ENCODE measurements around the gene THSD4.
"Not testable (repeated sequence)": the region's sequence is repeated elsewhere in the genome, so short reads cannot be mapped to it uniquely, and the experiment has no call there.

Gene THSD4

DNA sequence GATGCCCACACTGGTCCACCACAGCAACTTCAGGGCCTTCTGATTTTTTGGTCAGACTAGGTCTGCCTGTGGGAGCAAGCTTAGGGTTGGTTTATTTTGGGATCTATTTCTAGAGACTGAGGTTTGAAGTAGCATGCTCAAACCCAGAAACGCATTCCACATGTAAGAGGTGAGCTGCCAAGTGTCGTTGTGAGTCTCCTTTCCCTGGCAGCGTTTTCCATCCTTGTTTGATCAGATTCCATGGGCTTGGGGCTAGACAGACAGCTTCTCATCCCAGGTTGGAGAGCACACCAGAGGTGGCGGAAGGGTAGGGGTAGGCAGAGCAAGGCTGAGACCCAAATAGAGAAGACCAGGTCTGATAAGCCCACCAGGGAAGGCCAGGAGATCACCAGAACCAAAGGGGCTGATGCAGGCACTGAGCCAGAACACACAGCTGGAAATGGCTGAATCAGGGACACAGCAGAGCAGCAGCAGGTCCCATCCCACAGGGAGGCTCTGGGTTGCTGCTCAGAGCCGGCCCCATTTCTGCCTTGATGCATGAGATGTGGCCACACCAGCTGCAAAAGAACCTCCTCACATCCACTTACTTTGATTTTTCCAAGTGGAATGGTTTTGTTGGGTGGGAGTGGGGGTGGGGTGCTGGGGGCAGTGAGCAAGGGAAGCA, 186.8 kb downstream of the THSD4 start:
- DNase-seq = no peak

DNA sequence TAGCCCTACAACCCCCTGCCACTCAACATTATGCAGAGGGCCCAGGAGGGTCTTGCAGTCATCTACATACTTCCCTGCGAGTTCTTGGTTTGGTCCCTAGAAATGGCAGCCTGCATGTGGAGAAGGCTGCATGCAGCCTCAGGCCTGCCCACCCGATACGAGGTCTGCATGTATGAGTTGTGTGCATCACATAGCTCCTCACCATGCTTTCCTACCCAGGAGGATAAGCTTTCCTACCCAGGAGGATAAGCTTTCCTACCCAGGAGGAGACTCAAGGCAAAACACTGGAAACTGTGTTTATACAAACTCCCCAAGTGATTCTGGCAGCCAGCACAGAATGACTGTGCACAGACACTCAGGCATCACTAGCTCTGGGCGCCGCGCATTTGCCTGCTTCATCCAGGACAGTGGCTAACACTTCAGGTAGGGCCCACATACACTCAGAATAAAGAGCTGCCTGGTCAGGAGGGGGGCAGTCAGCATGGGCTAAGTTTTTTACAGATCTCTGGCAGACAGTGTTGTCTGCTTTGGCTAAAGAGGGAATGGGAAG, 187.7 kb downstream of the THSD4 start:
- no peak for DNase-seq

DNA sequence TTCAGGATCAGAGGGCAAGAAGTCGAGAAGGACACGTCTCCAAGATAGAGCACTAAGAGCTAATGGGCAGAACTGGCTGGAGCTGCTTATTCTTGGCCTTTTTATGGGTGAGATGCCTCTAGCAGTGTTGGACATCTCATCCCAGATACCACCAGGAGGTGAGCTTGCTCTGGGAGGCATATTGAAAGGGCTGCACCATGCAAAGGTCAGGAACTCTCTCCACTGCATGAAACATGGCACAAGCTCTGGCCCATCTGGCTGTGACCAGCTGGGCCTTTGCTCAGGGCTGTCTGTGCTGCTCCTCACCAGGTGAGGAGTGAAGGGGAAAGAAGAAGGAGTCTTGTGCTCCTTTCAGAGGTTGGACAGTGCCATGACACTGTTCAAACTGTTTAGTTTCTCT, 188.7 kb downstream of the THSD4 start:
- DNase-seq = no peak

DNA sequence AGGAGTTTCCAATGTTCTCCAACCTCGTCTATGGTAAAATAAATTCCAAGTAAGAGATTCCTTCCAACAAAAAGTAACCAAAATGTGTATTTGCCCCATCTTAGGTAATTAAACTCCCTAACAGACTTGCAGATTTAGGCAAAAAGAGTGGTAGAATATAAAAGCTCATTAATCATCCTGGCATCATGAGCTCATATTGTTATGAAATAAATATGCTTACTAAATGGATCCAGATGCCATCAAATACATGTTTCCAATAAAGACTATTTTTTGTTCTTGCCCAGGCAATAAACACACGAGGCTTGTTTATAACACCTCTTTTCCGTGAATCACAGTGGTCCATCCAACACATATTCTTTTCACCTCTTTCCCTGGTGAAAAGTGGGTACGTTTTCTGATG, 189.4 kb downstream of the THSD4 start:
- DNase-seq = no peak

DNA sequence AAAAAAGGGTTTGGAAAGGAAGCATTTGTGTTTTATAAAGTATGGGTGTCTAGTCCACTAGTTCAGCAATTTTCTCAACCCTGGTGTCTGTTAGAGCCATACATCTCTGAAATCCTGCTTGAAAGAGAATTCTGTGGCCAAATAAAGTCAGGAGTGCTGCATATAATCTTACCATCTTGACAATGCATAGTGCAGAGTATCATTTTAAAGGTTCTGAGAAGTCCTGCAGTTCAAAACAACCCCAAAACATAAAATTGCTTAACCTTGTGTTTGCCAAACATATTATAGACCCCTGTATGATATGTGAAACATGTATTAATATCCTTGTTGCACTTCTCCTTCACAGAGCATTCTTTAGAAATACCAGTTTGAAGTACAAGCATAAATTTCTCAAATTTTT, 191.3 kb downstream of the THSD4 start:
- no peak for DNase-seq

DNA sequence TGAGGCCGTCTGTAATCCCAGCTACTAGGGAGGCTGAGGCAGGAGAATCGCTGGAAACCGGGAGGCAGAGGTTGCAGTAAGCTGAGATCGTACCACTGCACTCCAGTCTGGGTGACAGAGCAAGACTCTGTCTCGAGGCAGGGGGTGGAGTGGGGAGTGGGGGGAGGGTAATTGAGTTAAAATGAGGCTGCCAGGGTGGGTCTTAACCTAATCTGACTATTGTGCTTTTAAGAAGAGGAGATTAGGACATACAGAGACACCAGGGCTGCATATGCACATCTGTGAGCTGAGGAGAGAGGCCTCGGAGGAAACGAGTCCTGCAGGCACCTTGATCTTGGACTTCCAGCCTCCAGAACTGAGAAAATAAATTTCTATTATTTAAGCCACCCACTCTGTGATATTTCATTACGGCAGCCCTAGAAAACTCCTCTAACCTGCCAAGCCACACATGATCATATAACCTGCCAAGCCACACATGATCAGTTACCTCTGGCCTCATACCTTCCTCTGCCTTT, 197.0 kb downstream of the THSD4 start:
- no peak for DNase-seq

DNA sequence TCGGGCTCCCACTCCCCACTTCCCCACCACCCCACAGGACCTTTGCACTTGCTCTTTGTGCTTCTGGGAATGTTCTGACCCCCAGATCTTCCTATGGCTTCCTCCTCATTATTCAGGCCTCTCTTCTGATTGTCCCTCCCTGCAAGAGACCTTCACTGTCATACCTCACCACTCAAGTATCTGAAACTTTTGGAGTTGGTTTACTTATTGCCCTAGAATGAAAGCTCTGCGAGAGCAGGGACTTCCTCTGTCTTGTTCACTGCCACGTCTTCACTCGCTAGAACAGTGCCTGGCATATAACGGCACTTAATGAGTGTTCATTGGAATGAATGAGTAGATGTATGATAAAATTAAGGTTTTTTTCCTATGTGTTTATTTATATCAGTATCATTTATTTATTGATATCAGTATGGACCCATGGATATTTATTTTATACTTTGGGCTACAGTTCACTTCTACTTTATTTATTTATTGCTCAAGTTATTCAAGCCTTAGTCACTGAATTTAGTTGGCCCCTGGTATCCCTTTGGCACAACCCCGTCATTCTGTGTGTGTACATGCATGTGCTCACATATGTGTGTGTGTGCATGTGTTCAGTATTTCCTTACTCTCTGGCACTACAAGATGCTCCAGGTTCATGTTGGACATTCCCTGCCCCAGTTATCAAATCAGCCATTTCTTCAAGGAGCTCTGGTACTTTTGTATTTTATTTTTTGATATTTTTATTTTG, 197.6 kb downstream of the THSD4 start:
- no peak for DNase-seq

DNA sequence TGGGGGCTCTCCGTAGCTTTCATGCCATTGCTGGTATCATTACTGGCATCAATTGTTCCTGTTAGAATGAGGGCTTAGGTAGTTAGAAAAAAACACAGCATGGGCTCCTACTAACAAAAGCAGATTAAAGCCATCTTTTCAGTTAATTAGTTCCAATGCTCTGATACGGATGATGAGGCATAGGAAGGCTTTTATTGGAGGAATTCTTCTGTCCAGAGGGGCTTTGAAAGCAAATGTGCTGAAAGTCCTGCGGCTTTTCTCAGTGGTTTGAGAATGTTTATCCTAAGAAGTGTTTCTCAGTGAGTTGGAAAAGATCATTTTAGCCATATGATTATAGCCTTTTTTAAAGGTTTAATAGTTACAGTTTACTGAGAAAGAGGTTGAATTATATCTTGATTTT, 198.5 kb downstream of the THSD4 start:
- no peak for DNase-seq

DNA sequence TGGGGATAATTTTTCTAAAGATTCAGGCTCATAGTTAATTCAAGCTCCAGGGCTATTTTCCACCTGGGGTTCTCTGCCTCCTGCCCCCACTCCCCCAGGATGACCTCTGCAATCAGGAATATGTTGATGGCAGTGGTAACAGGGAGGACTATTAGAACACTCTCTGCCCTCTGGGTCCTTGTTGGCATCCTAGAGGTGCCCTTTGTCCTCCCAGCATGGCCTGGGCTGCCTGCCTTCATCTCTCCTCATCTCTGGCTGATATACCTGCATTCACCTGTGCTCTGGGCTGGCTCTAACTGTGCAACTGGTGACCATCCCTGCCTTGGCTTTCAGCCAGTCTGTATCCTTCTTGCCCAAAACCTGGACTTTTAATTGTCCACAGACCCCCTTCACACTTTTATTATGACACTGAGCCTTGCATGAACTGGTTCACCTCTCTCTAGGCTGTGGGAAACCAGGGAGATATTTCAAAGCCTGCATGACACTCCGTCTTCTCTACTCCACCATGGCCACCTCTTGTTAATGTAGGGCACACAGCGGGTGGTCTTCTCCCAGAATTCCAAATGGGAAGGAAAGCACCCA, 199.8 kb downstream of the THSD4 start:
- DNase-seq = no peak

DNA sequence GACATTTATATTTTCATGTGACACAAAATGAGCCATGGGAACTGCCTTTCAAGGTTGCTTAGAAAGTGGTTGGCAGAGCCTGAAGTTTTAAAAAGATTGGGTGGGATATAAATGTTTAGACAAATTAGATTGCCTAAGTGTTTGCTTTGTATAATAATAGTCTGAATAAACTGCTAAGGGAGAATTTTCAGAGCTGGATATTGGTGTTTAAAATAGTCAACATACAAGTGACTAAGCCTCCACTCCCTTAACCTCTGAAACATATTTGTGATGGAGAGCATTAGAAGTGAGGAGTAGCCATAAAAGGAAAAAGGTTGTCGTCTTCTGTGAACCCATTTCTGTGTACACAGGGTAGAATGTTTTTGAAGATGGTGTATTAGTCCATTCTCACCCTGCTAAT, 201.6 kb downstream of the THSD4 start:
- no peak for DNase-seq

DNA sequence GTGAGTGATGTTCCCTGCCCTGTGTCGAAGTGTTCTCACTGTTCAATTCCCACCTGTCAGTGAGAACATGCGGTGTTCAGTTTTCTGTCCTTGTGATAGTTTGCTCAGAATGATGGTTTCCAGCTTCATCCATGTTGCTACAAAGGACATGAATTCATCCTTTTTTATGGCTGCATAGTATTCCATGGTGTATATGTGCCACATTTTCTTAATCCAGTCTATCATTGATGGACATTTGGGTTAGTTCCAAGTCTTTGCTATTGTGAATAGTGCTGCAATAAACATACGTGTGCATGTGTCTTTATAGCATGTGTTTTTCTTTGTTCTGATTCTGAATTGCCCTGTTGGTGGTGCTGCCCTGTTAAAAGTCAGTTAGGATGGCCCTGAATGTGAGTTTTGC, 204.2 kb downstream of the THSD4 start:
- not testable (repeated sequence) for DNase-seq

DNA sequence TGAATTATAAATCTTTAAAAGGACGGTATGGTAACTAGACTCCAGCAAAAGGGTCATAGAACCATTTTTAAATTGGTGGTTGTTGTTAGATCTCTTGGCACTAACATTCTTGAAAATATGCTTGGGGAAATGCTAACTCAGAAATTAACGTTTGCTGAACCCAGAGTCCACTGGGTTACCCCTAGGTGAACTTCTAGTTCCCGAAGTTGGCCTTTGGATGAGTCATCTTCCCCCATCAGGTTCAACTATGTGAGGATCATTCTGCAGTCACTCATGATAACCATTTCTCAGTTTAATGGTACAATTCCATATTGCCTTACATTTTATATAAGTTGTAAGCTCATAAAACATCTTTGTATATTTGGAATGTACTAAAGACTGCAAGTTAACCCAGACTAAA, 204.7 kb downstream of the THSD4 start:
- no peak for DNase-seq

DNA sequence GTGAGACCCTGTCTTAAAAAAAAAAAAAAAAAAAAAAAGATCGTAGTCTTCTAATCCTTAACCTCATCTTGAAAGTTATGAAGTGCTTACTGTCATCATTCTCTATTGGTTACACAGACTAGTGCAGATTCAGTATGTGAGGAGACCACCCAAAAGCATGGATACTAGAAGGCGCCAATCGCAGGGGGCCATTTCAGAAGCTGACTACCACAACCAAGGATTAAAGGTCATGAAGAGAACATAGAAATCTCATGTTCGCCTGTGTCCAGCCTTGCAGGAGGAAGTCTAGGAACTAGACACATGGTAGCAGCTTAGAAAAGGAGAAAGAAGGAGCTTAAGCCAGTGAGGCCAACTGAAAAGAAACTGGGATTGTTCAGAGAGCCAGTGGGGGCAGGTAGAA, 207.8 kb downstream of the THSD4 start:
- DNase-seq = no peak

DNA sequence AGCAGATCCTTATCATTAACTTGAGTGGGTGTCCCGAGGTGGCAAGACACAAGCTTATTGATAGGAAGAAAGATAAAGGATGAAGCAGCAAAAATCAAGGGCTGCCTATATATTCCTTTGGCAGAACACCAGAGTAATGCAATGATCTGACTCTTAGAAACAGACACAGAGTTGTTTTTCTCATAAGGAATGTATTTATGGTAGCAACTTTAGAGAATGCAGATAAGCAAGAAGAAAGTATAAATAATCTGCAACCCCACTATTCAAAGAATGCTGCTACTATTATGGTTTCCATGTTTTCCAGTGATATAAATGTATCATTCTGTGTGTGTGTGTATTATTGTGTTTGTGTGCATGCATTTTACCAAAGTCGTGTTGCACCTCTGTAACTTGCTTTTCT, 208.3 kb downstream of the THSD4 start:
- no peak for DNase-seq

DNA sequence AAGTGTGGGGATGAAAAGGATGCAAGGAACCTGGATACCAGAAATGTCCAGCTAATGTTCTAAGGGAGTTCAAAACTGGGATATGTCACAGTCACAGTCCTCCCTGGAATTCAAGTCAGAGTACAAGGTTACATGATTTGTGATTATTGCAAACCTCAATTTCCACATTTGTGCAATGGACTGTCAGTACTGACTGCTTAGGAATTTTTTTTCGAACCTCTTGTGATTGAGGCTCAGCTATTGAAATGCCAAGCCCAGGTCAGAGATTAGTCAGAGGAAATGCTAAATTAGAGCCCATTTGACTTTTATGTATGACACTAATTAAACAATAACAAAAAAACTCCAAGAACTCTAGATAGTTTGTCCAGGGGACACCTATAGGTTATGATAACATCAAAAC, 210.2 kb downstream of the THSD4 start:
- no peak for DNase-seq

DNA sequence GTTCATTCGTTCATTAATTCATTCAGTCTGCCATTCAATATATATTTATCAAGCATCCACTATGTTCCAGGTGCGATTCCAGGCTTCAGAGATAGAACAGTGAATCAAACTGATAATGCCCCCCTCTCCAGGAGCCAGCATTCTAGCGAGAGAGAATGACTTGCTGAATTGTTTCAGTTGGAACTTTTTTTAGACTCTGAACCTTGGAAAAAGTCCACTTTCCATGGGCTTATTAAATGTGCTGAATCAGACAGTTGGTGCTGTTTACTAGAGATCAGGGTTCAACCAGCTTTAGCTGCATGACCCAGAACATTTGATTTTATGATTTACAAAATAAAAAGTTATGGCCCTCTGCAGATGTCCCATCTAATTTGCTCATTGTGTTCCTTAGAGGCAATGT, 213.2 kb downstream of the THSD4 start:
- no peak for DNase-seq

DNA sequence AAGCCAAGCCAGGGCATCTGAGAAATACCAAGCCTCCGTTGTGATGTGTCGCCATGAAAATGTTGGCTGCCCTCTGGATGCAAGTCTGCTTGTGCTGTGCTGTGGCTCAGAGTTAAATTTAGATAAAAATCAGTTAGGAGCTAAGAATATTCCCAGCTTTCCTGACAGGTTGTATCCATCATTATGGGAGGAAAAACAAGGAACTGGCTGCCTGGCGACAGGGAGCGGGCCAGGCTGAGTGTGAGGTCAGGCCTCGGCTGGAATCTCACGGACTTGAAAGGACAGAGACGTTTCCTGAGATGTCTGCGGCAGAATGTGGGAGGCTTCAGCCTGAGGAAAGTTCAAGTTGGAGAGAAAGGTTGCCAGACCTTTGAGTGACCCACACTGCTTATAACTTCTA, 213.8 kb downstream of the THSD4 start:
- DNase-seq = no peak

DNA sequence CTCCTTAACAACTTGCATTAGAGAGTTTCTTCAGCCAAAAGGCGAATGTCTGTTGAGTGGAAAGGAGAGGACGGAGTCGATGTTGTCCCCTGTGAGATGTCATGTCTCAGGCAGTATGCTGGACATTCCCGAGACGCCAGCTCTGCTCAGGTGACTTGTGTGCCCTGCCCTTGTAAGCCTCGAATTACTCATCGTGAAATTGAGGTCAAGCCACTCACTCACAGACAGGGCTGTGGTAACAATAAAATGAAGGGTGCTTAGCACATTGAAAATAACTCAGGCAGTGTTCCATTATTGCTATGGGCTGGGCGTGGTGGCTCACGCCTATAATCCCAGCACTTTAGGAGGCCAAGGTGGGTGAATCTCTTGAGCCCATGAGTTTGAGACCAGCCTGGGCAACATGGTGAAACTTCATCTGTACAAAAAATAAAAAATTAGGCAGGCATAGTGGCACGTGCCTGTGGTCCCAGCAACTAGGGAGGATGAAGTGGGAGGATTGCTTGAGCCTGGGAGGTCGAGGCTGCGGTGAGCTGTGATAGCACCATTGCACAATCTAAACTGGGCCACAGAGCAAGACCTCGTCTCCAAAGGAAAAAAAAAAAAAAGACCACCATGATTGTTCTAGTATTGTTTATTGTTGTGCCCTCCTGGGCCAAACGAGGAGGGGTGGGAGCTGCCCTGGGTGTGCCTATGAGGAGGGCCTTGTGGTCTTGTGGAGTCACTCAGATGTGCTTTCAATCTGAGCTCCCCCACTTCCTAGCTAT, 214.4 kb downstream of the THSD4 start:
- DNase-seq = no peak

DNA sequence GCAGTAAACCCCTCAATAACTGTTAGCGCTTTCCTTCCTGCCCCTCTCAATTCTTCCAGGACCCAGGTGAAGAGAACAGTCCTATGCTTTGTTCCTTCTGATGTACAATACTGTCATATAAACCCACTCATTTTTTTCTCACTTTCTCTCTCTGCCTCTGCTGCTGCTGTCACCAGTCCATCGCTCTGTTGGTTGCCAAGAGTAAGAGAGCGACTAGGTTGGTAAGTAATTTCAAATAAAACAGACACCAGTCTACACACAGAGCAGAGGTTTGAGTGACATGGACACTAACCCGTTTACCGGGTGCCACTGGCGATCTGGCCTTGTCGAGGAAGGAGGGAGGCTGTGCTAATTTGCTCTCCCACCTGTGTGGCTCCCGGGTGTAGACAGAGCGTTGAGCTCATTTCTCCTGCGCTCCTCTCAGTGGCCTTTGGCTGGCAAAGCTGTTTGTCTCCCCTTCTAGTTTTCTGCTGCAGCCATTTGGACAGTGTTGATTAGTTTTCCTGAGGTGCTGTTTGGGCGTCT, 215.4 kb downstream of the THSD4 start:
- DNase-seq = no peak

DNA sequence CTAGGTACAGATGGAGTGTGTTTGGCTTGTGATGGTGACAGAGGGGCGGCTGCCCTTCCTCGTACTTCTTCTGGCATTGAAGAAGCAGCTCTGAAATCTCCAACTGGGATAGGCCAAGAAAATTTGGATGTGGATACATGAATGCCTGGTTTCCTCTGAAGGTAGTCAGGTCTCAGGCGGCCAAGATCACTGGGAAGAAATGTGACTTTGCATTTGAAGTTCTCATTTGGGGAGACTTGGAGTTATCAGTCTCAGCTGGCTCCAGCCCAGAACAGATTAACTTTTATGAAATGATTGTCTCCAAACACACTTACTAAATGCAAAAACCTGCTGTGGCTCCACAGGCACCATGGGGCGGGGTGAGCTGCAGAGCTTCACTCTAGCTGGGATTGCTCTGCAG, 215.9 kb downstream of the THSD4 start:
- no peak for DNase-seq

DNA sequence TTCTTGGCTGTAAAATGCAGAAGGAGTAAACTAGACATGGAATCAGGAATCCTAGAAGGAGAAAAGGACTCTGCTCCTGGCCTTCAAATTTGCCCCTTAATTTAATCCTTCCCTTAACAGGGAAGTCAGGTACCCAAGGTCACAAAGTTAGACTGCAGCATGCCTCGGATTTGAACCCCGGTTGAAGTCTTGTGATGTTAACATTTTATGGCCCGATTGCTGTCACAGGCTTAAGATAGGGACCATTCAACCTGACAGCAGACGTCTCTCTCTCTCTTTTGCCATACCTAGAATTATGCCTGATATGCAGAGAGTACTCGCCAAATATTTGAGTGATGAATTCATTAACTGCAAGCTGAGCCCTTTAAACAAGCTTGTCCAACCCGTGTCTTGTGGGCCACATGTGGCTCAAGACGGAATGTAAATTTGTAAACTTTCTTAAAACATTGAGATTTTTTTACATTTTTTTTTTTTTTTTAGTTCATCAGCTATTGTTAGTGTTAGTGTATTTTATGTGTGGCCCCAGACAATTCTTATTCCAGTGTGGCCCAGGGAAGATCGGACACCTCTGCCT, 217.2 kb downstream of the THSD4 start:
- DNase-seq = no peak

DNA sequence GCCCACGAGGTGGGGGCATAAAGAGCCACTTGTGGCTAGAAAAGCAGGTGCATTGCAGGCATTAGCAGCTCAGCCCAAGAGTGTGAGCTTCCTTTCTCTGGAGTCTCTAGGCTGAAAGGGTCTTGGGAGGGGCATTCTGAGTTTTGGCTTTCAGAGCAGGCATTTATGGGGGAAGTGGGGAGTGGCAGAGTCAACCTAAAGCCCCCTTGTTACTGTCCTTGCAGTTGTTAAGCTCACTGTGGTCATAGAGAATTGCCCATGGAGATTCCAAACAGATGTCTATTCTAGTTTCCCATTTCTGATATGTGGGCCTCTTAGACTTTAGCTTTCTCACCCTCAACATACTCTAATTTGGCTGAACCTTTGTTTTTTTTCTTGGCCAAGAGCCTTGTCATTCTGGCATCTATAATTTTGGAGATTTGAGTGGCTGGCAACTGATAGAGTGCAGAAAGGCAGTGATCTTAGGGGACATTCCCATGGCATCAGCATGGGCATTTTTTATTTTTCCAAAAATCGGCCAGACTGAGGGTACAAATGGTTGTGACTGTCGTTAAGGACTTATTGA, 217.9 kb downstream of the THSD4 start:
- DNase-seq = no peak
